H1 (cell line): ENCODE results near the gene ASCC3. TPM values are rescaled to one million over a fixed set of nuclear protein-coding genes. Genes with fewer than 3 reads are reported as not detected.

Experiments
- ASH2L ChIP-seq: fragments of 200-600, 300-600 bp; sonication (generic); IDR thresholded peaks from one replicate; pipeline ENCODE4 v1.7.1; 2017; ENCODE audit warnings: low read length
- BRCA1 ChIP-seq: IDR thresholded peaks from 2 replicates; pipeline ENCODE4 v1.6.1; 2012; ENCODE audit warnings: low read depth, low read length, improper control_type of control experiment
- E2F6 ChIP-seq: IDR thresholded peaks from 2 replicates; pipeline ENCODE4 v1.6.1; 2012; ENCODE audit warnings: inconsistent platforms
- POLR2AphosphoS5 ChIP-seq: IDR thresholded peaks from 2 replicates; pipeline ENCODE4 v1.6.1; 2011; ENCODE audit warnings: low read depth, low read length
- RAD21 ChIP-seq, 2 experiments: IDR thresholded peaks in 1 of 2; conservative IDR thresholded peaks in 1 of 2; 2 replicates each; pipeline ENCODE4 v1.6.1; 2011; ENCODE audit warnings: low read depth in 2 of 2, low read length in 2 of 2, improper control_type of control experiment in 1 of 2, inconsistent platforms in 1 of 2, mild to moderate bottlenecking in 1 of 2, moderate library complexity in 1 of 2
- SIN3A ChIP-seq, 2 experiments: IDR thresholded peaks in 1 of 2; conservative IDR thresholded peaks in 1 of 2; 2 replicates each; pipeline ENCODE4 v1.6.1; 2011 to 2012; ENCODE audit warnings: low read length in 2 of 2, improper control_type of control experiment in 1 of 2, low read depth in 1 of 2, mild to moderate bottlenecking in 1 of 2
- SP2 ChIP-seq: IDR thresholded peaks from 2 replicates; pipeline ENCODE4 v1.6.1; 2012; ENCODE audit warnings: mild to moderate bottlenecking, low read length, inconsistent platforms
- SUZ12 ChIP-seq: fragments of 200-600 bp; sonication (generic); IDR thresholded peaks from 2 replicates; pipeline ENCODE4 v1.6.1; 2012; ENCODE audit warnings: mild to moderate bottlenecking, inconsistent platforms, low read length, moderate library complexity, mixed read lengths
- TEAD4 ChIP-seq: IDR thresholded peaks from 2 replicates; pipeline ENCODE4 v1.6.1; 2012; ENCODE audit warnings: low read depth, low read length, inconsistent platforms, mixed read lengths
- polyA plus RNA-seq, 7 experiments: library from polyadenylated mRNA; depleted of rRNA in 3 of 7; stranded (reverse) in 5 of 7; unstranded in 2 of 7; fragments of >200 nt in 5 of 7; fragments of 200-250 nt in 2 of 7; gene quantifications; 1 replicate in 5 of 7; 2 replicates in 1 of 7; 4 replicates in 1 of 7; pipeline versions ENCODE4 v1.2.1 to v1.2.3, GENCODE V29; 2011 to 2013; ENCODE audit warnings: missing spikeins in 2 of 7, mixed read lengths in 2 of 7
- total RNA-seq: library from RNA; stranded (reverse); fragmentation: NEBNext Ultra II Directional; extraction: Animal tissue kit (Norgen Biotek cat#: 25700); gene quantifications from 2 replicates; pipeline ENCODE4 v1.2.1, GENCODE V29; 2021

The ASCC3 gene
- total and polyA plus RNA-seq, 2 of the 8 experiments (the other 6 are each of a cell fraction or from before 2014, with no cell fraction given) = 37.5 to 77.8 TPM

DNA sequence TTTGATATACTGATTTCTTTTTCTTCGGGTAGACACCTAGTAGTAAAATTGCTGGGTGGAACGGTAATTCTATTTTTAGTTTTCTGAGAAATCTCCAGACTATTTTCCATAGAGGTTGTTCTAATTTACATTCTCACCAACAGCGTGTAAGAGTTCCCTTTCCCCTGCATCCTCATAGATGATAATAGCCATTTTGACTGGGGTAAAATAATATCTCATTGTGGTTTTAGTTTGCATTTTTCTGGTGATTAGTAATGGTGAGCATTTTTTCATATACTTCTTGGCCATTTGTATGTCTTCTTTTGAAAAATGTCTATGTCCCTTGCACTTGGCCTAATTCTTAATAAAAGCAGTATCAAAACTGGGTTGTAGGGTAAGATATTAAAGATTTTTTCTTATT, 267.5 kb downstream of the ASCC3 start (continued):
- TF ChIP-seq SIN3A (conservative IDR thresholded peaks at IDR 0.05 in 1 of 2, IDR thresholded peaks at IDR 0.05 in 1 of 2; ENCODE audit: low read depth in 1 of 2, low read length in 2 of 2) = no peak
- TF ChIP-seq SP2 = no peak
- no peak for TF ChIP-seq BRCA1
- TF ChIP-seq SUZ12 = no peak
- TF ChIP-seq POLR2AphosphoS5 = no peak
- no peak for TF ChIP-seq ASH2L
- no peak for TF ChIP-seq TEAD4
- no peak for TF ChIP-seq E2F6
- no peak for TF ChIP-seq RAD21 (IDR thresholded peaks at IDR 0.05 in 1 of 2, conservative IDR thresholded peaks at IDR 0.05 in 1 of 2; ENCODE audit: low read depth in 2 of 2, low read length in 2 of 2)
